GM23338 (cell line): Measurements from ENCODE around the gene TLE3. TPM values are rescaled to one million over a fixed set of nuclear protein-coding genes. Genes with fewer than 3 reads are reported as not detected.

ENCODE experiments used
- ATAC-seq: fragments of 200-7000 bp; cut with Tn5 transposase; 3 replicates; pipeline ENCODE4 v1.9.1; 2020
- DNase-seq: peaks from one replicate; pipeline ENCODE4 v3.0.0-alpha.2; 2015; ENCODE audit warnings: low spot score
- H2AFZ ChIP-seq: fragments of 200-600 bp; sonication (generic); 2 replicates; pipeline ENCODE4 v1.8.0; 2016; ENCODE audit warnings: antibody characterized with exemption, mild to moderate bottlenecking, moderate library complexity
- H3F3A ChIP-seq: fragments of 200-600 bp; sonication (generic); replicated peaks from 2 replicates; pipeline ENCODE4 v1.8.0; 2017; ENCODE audit warnings: antibody characterized with exemption, mixed run types, low read depth
- H3K27ac ChIP-seq: fragments of 200-600 bp; sonication (generic); 2 replicates; pipeline ENCODE4 v1.6.1; 2016; ENCODE audit warnings: low read depth
- H3K27me3 ChIP-seq: fragments of 200-600 bp; sonication (generic); 2 replicates; pipeline ENCODE4 v1.8.0; 2016; ENCODE audit warnings: mild to moderate bottlenecking, mixed run types, moderate library complexity; ENCODE audit not compliant: insufficient read depth
- H3K36me3 ChIP-seq: fragments of 200-600 bp; sonication (generic); 2 replicates; pipeline ENCODE4 v1.8.0; 2016; ENCODE audit warnings: mild to moderate bottlenecking; ENCODE audit not compliant: insufficient read depth
- H3K4me1 ChIP-seq: fragments of 200-600 bp; sonication (generic); 2 replicates; pipeline ENCODE4 v1.8.0; 2016; ENCODE audit warnings: mild to moderate bottlenecking, moderate library complexity; ENCODE audit not compliant: insufficient read depth
- H3K4me2 ChIP-seq: fragments of 200-600 bp; sonication (generic); 2 replicates; pipeline ENCODE4 v1.7.1; 2017; ENCODE audit warnings: mixed run types
- H3K4me3 ChIP-seq: fragments of 200-600 bp; sonication (generic); 2 replicates; pipeline ENCODE4 v1.6.1; 2016; ENCODE audit warnings: mixed run types
- H3K79me2 ChIP-seq: fragments of 200-600 bp; sonication (generic); replicated peaks from 2 replicates; pipeline ENCODE4 v1.8.0; 2017; ENCODE audit warnings: mild to moderate bottlenecking; ENCODE audit not compliant: insufficient read depth
- H3K9me2 ChIP-seq: fragments of 200-600 bp; sonication (generic); 2 replicates; pipeline ENCODE4 v1.8.0; 2017; ENCODE audit not compliant: insufficient read depth
- H4K20me1 ChIP-seq: fragments of 200-600 bp; sonication (generic); replicated peaks from 2 replicates; pipeline ENCODE4 v1.8.0; 2017; ENCODE audit warnings: mild to moderate bottlenecking; ENCODE audit not compliant: insufficient read depth
- H3K27ac Mint-ChIP-seq: 2 replicates; pipeline ENCODE4 v1.8.0; 2020; ENCODE audit warnings: inconsistent platforms, mild to moderate bottlenecking, moderate library complexity, mixed read lengths
- H3K27me3 Mint-ChIP-seq: 3 replicates; pipeline ENCODE4 v1.8.0; 2022; ENCODE audit warnings: low read depth, mild to moderate bottlenecking, moderate library complexity, mixed read lengths, inconsistent platforms; ENCODE audit not compliant: insufficient read depth, poor library complexity
- H3K36me3 Mint-ChIP-seq: 3 replicates; pipeline ENCODE4 v1.8.0; 2021; ENCODE audit warnings: low read depth, mild to moderate bottlenecking, inconsistent platforms, moderate library complexity, mixed read lengths
- H3K4me1 Mint-ChIP-seq: 3 replicates; pipeline ENCODE4 v1.8.0; 2020; ENCODE audit warnings: mild to moderate bottlenecking, inconsistent platforms, mixed read lengths
- H3K4me3 Mint-ChIP-seq: 3 replicates; pipeline ENCODE4 v1.8.0; 2021; ENCODE audit warnings: moderate library complexity, mild to moderate bottlenecking, inconsistent platforms, mixed read lengths
- H3K9me3 Mint-ChIP-seq: 3 replicates; pipeline ENCODE4 v1.8.0; 2020; ENCODE audit warnings: moderate library complexity, mild to moderate bottlenecking, inconsistent platforms, mixed read lengths
- CREB1 ChIP-seq: fragments of 250-450 bp; sonication (Bioruptor Pico); IDR thresholded peaks from 2 replicates; pipeline ENCODE4 v1.5.0; 2020; ENCODE audit warnings: low read depth, mild to moderate bottlenecking, moderate library complexity
- EZH2 ChIP-seq: fragments of 200-600 bp; sonication (generic); IDR thresholded peaks from one replicate; pipeline ENCODE4 v1.8.0; 2017; ENCODE audit warnings: antibody characterized with exemption, mild to moderate bottlenecking, low read depth; ENCODE audit not compliant: unreplicated experiment
- EZH2phosphoT487 ChIP-seq: fragments of 200-600 bp; sonication (generic); IDR thresholded peaks from one replicate; pipeline ENCODE4 v1.8.1; 2018; ENCODE audit warnings: antibody characterized with exemption; ENCODE audit not compliant: unreplicated experiment
- JUNB ChIP-seq: IDR thresholded peaks from one replicate; pipeline ENCODE4 v1.6.1; 2016; ENCODE audit warnings: antibody characterized with exemption; ENCODE audit not compliant: unreplicated experiment
- NANOG ChIP-seq: IDR thresholded peaks from 2 replicates; pipeline ENCODE4 v1.6.1; 2016; ENCODE audit warnings: antibody characterized with exemption, borderline replicate concordance
- POLR2AphosphoS5 ChIP-seq: IDR thresholded peaks from 2 replicates; pipeline ENCODE4 v1.6.1; 2016; ENCODE audit warnings: antibody characterized with exemption, low read depth
- STAT1 ChIP-seq: IDR thresholded peaks from one replicate; pipeline ENCODE4 v1.6.1; 2016; ENCODE audit warnings: antibody characterized with exemption; ENCODE audit not compliant: unreplicated experiment
- ZNF114 ChIP-seq: fragments of 250-450 bp; sonication (Bioruptor Pico); IDR thresholded peaks from 2 replicates; pipeline ENCODE4 v1.5.0; 2020; ENCODE audit warnings: mild to moderate bottlenecking, moderate library complexity
- ZNF331 ChIP-seq: fragments of 250-450 bp; sonication (Bioruptor Pico); IDR thresholded peaks from 2 replicates; pipeline ENCODE4 v1.5.0; 2020; ENCODE audit warnings: low read depth, mild to moderate bottlenecking, moderate library complexity
- polyA plus RNA-seq: library from polyadenylated mRNA; unstranded; fragments of >200 nt; fragmentation: Nextera tagmentation; extraction: Ambion mirVana; gene quantifications from 2 replicates; pipeline ENCODE4 v1.2.1, GENCODE V29; 2016
- total RNA-seq: library from RNA; depleted of rRNA; stranded (reverse); fragments of >200 nt; shearing (Covaris generic); gene quantifications from 2 replicates; pipeline ENCODE4 v1.2.3, GENCODE V29; 2014
- TF ChIP-seq, protein P1 (sequence below): fragments of 250-450 bp; sonication (Bioruptor Pico); IDR thresholded peaks from 2 replicates; pipeline ENCODE4 v1.5.0; 2020; ENCODE audit warnings: mild to moderate bottlenecking, moderate library complexity
- TF ChIP-seq, protein P2 (sequence below): IDR thresholded peaks from one replicate; pipeline ENCODE4 v1.6.1; 2018; ENCODE audit warnings: antibody characterized with exemption; ENCODE audit not compliant: unreplicated experiment
- TF ChIP-seq, protein P3 (sequence below), 2 experiments: fragments of 200-600 bp in 1 of 2; sonication (generic) in 1 of 2; conservative IDR thresholded peaks; 2 replicates each; pipeline versions ENCODE4 v1.5.1 to v1.6.1; 2016 to 2017; ENCODE audit warnings: antibody characterized with exemption in 2 of 2, low read depth in 2 of 2, mild to moderate bottlenecking in 2 of 2, moderate library complexity in 1 of 2
- TF ChIP-seq, protein P4 (sequence below): IDR thresholded peaks from 2 replicates; pipeline ENCODE4 v1.6.1; 2016; ENCODE audit warnings: antibody characterized with exemption

The TLE3 gene
- total and polyA plus RNA-seq, 2 experiments from 2014 or later = 10.4 to 79.5 TPM

DNA sequence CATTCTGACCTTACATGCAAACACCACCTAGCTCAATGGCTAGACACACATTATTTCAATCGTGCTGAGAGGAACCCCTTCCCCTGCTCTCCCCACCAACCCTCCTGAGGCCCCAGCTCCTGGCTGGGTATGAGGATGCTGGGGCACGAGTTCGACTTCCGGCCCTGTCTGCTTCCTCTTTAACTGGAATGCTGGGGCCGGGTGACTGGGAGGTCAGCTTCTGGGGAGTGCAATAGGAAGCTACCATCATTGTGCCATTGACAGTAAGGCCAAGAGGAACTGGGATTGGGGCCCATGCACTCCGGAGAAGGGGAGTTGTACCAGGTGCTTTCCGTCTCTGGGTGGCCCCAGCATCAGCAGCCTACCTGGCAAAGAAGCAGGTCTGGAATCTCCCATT, 15.6 kb upstream of the TLE3 start:
- Histone ChIP-seq H4K20me1 (no peaks in the 10 kb centered on the region), H3K4me1 (peaks cover 12% of the 10 kb centered on the region), H3F3A (0 out of 2 replicates have a peak, but pooled peaks cover 3% of the 10 kb centered on the region), H2AFZ (no peak overlapping the region), H3K79me2 (no peaks in the 10 kb centered on the region), H3K36me3 (no peaks in the 10 kb centered on the region), H3K27me3 (no peaks in the 10 kb centered on the region), H3K27ac (no peak overlapping the region), H3K4me2 (no peak overlapping the region), H3K9me2 (no peaks in the 10 kb centered on the region), H3K4me3 (no peak overlapping the region)
- H3K4me1 Mint-ChIP-seq = peaks cover 21% of the 10 kb centered on the region
- H3K9me3 Mint-ChIP-seq = no peaks in the 10 kb centered on the region
- TF ChIP-seq EZH2 = no peak
- TF ChIP-seq, protein P1, sequence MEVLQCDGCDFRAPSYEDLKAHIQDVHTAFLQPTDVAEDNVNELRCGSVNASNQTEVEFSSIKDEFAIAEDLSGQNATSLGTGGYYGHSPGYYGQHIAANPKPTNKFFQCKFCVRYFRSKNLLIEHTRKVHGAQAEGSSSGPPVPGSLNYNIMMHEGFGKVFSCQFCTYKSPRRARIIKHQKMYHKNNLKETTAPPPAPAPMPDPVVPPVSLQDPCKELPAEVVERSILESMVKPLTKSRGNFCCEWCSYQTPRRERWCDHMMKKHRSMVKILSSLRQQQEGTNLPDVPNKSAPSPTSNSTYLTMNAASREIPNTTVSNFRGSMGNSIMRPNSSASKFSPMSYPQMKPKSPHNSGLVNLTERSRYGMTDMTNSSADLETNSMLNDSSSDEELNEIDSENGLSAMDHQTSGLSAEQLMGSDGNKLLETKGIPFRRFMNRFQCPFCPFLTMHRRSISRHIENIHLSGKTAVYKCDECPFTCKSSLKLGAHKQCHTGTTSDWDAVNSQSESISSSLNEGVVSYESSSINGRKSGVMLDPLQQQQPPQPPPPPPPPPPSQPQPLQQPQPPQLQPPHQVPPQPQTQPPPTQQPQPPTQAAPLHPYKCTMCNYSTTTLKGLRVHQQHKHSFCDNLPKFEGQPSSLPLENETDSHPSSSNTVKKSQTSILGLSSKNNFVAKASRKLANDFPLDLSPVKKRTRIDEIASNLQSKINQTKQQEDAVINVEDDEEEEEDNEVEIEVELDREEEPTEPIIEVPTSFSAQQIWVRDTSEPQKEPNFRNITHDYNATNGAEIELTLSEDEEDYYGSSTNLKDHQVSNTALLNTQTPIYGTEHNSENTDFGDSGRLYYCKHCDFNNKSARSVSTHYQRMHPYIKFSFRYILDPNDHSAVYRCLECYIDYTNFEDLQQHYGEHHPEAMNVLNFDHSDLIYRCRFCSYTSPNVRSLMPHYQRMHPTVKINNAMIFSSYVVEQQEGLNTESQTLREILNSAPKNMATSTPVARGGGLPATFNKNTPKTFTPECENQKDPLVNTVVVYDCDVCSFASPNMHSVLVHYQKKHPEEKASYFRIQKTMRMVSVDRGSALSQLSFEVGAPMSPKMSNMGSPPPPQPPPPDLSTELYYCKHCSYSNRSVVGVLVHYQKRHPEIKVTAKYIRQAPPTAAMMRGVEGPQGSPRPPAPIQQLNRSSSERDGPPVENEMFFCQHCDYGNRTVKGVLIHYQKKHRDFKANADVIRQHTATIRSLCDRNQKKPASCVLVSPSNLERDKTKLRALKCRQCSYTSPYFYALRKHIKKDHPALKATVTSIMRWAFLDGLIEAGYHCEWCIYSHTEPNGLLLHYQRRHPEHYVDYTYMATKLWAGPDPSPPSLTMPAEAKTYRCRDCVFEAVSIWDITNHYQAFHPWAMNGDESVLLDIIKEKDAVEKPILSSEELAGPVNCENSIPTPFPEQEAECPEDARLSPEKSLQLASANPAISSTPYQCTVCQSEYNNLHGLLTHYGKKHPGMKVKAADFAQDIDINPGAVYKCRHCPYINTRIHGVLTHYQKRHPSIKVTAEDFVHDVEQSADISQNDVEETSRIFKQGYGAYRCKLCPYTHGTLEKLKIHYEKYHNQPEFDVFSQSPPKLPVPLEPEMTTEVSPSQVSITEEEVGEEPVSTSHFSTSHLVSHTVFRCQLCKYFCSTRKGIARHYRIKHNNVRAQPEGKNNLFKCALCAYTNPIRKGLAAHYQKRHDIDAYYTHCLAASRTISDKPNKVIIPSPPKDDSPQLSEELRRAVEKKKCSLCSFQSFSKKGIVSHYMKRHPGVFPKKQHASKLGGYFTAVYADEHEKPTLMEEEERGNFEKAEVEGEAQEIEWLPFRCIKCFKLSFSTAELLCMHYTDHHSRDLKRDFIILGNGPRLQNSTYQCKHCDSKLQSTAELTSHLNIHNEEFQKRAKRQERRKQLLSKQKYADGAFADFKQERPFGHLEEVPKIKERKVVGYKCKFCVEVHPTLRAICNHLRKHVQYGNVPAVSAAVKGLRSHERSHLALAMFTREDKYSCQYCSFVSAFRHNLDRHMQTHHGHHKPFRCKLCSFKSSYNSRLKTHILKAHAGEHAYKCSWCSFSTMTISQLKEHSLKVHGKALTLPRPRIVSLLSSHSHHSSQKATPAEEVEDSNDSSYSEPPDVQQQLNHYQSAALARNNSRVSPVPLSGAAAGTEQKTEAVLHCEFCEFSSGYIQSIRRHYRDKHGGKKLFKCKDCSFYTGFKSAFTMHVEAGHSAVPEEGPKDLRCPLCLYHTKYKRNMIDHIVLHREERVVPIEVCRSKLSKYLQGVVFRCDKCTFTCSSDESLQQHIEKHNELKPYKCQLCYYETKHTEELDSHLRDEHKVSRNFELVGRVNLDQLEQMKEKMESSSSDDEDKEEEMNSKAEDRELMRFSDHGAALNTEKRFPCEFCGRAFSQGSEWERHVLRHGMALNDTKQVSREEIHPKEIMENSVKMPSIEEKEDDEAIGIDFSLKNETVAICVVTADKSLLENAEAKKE (CRISPR knock-in tag) = no peak
- TF ChIP-seq ZNF114 (CRISPR knock-in tag) = no peak
- no peak for TF ChIP-seq EZH2phosphoT487
- TF ChIP-seq, protein P2, sequence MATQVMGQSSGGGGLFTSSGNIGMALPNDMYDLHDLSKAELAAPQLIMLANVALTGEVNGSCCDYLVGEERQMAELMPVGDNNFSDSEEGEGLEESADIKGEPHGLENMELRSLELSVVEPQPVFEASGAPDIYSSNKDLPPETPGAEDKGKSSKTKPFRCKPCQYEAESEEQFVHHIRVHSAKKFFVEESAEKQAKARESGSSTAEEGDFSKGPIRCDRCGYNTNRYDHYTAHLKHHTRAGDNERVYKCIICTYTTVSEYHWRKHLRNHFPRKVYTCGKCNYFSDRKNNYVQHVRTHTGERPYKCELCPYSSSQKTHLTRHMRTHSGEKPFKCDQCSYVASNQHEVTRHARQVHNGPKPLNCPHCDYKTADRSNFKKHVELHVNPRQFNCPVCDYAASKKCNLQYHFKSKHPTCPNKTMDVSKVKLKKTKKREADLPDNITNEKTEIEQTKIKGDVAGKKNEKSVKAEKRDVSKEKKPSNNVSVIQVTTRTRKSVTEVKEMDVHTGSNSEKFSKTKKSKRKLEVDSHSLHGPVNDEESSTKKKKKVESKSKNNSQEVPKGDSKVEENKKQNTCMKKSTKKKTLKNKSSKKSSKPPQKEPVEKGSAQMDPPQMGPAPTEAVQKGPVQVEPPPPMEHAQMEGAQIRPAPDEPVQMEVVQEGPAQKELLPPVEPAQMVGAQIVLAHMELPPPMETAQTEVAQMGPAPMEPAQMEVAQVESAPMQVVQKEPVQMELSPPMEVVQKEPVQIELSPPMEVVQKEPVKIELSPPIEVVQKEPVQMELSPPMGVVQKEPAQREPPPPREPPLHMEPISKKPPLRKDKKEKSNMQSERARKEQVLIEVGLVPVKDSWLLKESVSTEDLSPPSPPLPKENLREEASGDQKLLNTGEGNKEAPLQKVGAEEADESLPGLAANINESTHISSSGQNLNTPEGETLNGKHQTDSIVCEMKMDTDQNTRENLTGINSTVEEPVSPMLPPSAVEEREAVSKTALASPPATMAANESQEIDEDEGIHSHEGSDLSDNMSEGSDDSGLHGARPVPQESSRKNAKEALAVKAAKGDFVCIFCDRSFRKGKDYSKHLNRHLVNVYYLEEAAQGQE = no peak
- no peak for TF ChIP-seq NANOG
- TF ChIP-seq POLR2AphosphoS5 = no peak
- TF ChIP-seq, protein P3, sequence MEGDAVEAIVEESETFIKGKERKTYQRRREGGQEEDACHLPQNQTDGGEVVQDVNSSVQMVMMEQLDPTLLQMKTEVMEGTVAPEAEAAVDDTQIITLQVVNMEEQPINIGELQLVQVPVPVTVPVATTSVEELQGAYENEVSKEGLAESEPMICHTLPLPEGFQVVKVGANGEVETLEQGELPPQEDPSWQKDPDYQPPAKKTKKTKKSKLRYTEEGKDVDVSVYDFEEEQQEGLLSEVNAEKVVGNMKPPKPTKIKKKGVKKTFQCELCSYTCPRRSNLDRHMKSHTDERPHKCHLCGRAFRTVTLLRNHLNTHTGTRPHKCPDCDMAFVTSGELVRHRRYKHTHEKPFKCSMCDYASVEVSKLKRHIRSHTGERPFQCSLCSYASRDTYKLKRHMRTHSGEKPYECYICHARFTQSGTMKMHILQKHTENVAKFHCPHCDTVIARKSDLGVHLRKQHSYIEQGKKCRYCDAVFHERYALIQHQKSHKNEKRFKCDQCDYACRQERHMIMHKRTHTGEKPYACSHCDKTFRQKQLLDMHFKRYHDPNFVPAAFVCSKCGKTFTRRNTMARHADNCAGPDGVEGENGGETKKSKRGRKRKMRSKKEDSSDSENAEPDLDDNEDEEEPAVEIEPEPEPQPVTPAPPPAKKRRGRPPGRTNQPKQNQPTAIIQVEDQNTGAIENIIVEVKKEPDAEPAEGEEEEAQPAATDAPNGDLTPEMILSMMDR (conservative IDR thresholded peaks at IDR 0.05; ENCODE audit: low read depth in 2 of 2) = no peak
- TF ChIP-seq JUNB = no peak
- no peak for TF ChIP-seq CREB1 (CRISPR knock-in tag)
- TF ChIP-seq, protein P4, sequence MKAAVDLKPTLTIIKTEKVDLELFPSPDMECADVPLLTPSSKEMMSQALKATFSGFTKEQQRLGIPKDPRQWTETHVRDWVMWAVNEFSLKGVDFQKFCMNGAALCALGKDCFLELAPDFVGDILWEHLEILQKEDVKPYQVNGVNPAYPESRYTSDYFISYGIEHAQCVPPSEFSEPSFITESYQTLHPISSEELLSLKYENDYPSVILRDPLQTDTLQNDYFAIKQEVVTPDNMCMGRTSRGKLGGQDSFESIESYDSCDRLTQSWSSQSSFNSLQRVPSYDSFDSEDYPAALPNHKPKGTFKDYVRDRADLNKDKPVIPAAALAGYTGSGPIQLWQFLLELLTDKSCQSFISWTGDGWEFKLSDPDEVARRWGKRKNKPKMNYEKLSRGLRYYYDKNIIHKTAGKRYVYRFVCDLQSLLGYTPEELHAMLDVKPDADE = no peak
- TF ChIP-seq STAT1 = no peak
- TF ChIP-seq ZNF331 (CRISPR knock-in tag) = no peak
- ATAC-seq = no peak
- DNase-seq = no peak
- no peak overlapping the region for H3K4me3 Mint-ChIP-seq
- H3K36me3 Mint-ChIP-seq = no peaks in the 10 kb centered on the region
- H3K27me3 Mint-ChIP-seq = peaks cover 10% of the 10 kb centered on the region
- no peak overlapping the region for H3K27ac Mint-ChIP-seq
